GM12878 (cell line): Measurements from ENCODE around the gene ZNF629. TPM values are rescaled to one million over a fixed set of nuclear protein-coding genes. Genes with fewer than 3 reads are reported as not detected.

Experiments used
- BHLHE40 ChIP-seq, 2 experiments: fragments of 450-650 bp in 1 of 2; IDR thresholded peaks; 2 replicates each; pipeline ENCODE4 v1.6.1; 2011 to 2017; ENCODE audit warnings: low read depth in 2 of 2, borderline replicate concordance in 1 of 2, improper control_type of control experiment in 1 of 2, low read length in 1 of 2, mild to moderate bottlenecking in 1 of 2
- BMI1 ChIP-seq: fragments of 450-650 bp; IDR thresholded peaks from 2 replicates; pipeline ENCODE4 v1.6.1; 2016; ENCODE audit warnings: mild to moderate bottlenecking, moderate library complexity, borderline replicate concordance
- CBX3 ChIP-seq: fragments of 200-600 bp; sonication (generic); IDR thresholded peaks from 2 replicates; pipeline ENCODE4 v1.6.1; 2016; ENCODE audit warnings: low read depth, borderline replicate concordance
- CHD2 ChIP-seq: IDR thresholded peaks from 2 replicates; pipeline ENCODE4 v1.6.1; 2011; ENCODE audit warnings: low read depth, low read length, improper control_type of control experiment, borderline replicate concordance
- CUX1 ChIP-seq: IDR thresholded peaks from 2 replicates; pipeline ENCODE4 v1.6.1; 2012; ENCODE audit warnings: improper control_type of control experiment, low read depth, low read length; ENCODE audit not compliant: insufficient replicate concordance
- E2F4 ChIP-seq: IDR thresholded peaks from 2 replicates; pipeline ENCODE4 v1.6.1; 2012; ENCODE audit warnings: low read depth, low read length, improper control_type of control experiment
- IKZF2 ChIP-seq, 2 experiments: fragments of 450-650 bp; IDR thresholded peaks; 2 replicates each; pipeline ENCODE4 v1.6.1; 2017; ENCODE audit warnings: mild to moderate bottlenecking in 2 of 2, moderate library complexity in 2 of 2
- KAT2A ChIP-seq: conservative IDR thresholded peaks from 2 replicates; pipeline ENCODE4 v1.6.1; 2011; ENCODE audit warnings: low read depth, low read length; ENCODE audit not compliant: control insufficient read depth
- MLLT1 ChIP-seq: fragments of 450-650 bp; IDR thresholded peaks from 2 replicates; pipeline ENCODE4 v1.6.1; 2016; ENCODE audit warnings: mild to moderate bottlenecking
- NR2C1 ChIP-seq: fragments of 450-650 bp; IDR thresholded peaks from 2 replicates; pipeline ENCODE4 v1.6.1; 2017; ENCODE audit warnings: antibody characterized with exemption, mild to moderate bottlenecking, moderate library complexity
- RAD21 ChIP-seq: IDR thresholded peaks from 2 replicates; pipeline ENCODE4 v1.6.1; 2011; ENCODE audit warnings: mild to moderate bottlenecking, low read depth, low read length, moderate library complexity; ENCODE audit not compliant: insufficient read depth
- RBBP5 ChIP-seq: fragments of 200-600 bp; sonication (generic); conservative IDR thresholded peaks from 2 replicates; pipeline ENCODE4 v1.6.1; 2016
- RUNX3 ChIP-seq: IDR thresholded peaks from 2 replicates; pipeline ENCODE4 v1.6.1; 2012; ENCODE audit warnings: low read length, inconsistent platforms
- SKIL ChIP-seq: fragments of 450-650 bp; IDR thresholded peaks from 2 replicates; pipeline ENCODE4 v1.6.1; 2017; ENCODE audit warnings: mild to moderate bottlenecking, low read depth, inconsistent platforms; ENCODE audit not compliant: poor library complexity, severe bottlenecking
- TAF1 ChIP-seq: IDR thresholded peaks from 2 replicates; pipeline ENCODE4 v1.6.1; 2011; ENCODE audit warnings: mild to moderate bottlenecking, low read depth, low read length, borderline replicate concordance
- TCF7 ChIP-seq: IDR thresholded peaks from 2 replicates; pipeline ENCODE4 v1.6.1; 2014; ENCODE audit warnings: antibody characterized with exemption, borderline replicate concordance
- ZBTB33 ChIP-seq: fragments of 450-650 bp; IDR thresholded peaks from 2 replicates; pipeline ENCODE4 v1.6.1; 2017; ENCODE audit warnings: mild to moderate bottlenecking
- polyA plus RNA-seq, 11 experiments: library from polyadenylated mRNA; depleted of rRNA in 4 of 11; unstranded in 6 of 11; stranded (reverse) in 5 of 11; fragments of >200 nt; fragmentation: Nextera tagmentation in 4 of 11; fragmentation: Illumina TruSeq in 1 of 11; extraction: Ambion mirVana in 4 of 11; extraction: Trizol in 1 of 11; gene quantifications; 1 replicate in 1 of 11; 2 replicates in 10 of 11; pipeline versions ENCODE4 v1.2.1 to v1.2.3, GENCODE V29; 2011 to 2016; ENCODE audit warnings: inconsistent platforms in 2 of 11, missing spikeins in 2 of 11, low read depth in 1 of 11
- total RNA-seq, 4 experiments: library from RNA; depleted of rRNA in 3 of 4; stranded (reverse); fragments of >200 nt in 3 of 4; fragmentation: Illumina TruSeq in 1 of 4; extraction: Trizol in 1 of 4; gene quantifications; 2 replicates each; pipeline versions ENCODE4 v1.2.1 to v1.2.3, GENCODE V29; 2013 to 2021

The ZNF629 gene
- total and polyA plus RNA-seq, 10 of the 15 experiments (the other 5 are each of a cell fraction or from before 2014, with no cell fraction given): 0.02 to 0.69 (median 0.40) TPM

- peak; percentile 38 for TF ChIP-seq RUNX3
- TF ChIP-seq RAD21: no peak
- TF ChIP-seq ZBTB33: no peak
- TF ChIP-seq NR2C1: no peak
- no peak; a peak in 1 of 4 replicates for TF ChIP-seq BHLHE40 (IDR thresholded peaks at IDR 0.05; ENCODE audit: borderline replicate concordance in 1 of 2, low read depth in 2 of 2, low read length in 1 of 2)
- TF ChIP-seq CUX1: no peak
- peak; percentile 38 to 47; a peak in 2 of 4 replicates for TF ChIP-seq IKZF2 (IDR thresholded peaks at IDR 0.05)
- no peak for TF ChIP-seq CHD2
- no peak for TF ChIP-seq CBX3
- TF ChIP-seq MLLT1: peak; percentile 29; the same call in 1 of the 2 replicates
- no peak for TF ChIP-seq KAT2A
- TF ChIP-seq RBBP5: no peak
- peak; percentile 53; the same call in 1 of the 2 replicates for TF ChIP-seq TAF1
- no peak for TF ChIP-seq SKIL
- no peak for TF ChIP-seq E2F4
- TF ChIP-seq BMI1: no peak
- TF ChIP-seq TCF7: no peak
Observed at GRCh38 chr16:30805370-30806169, 18.6 kb upstream of the ZNF629 start (continued).
